ENCODE measurements around the gene LPP. TPM values are rescaled to one million over a fixed set of nuclear protein-coding genes. Genes with fewer than 3 reads are reported as not detected.

Gene LPP
- polyA plus RNA-seq, 2 of the 4 experiments (the other 2 are of a cell fraction), result 11.0 to 30.8 TPM

- Histone ChIP-seq H3K27ac (peak overlapping the region; percentile 82 to 84), H3K9me3 (no peaks in the 10 kb centered on the region), H3K4me2 (peak overlapping the region; percentile 90), H3K4me3 (no peak overlapping the region), H3K4me1 (peaks cover 93% of the 10 kb centered on the region)
- no peak for ATAC-seq
- DNase-seq (ENCODE audit: low read depth in 1 of 2, low spot score in 1 of 2), result no peak
- TF ChIP-seq PBX3 (IDR thresholded peaks at IDR 0.05) (no peak), POLR2A (IDR thresholded peaks at IDR 0.05; ENCODE audit: low read length) (no peak), HES2 (IDR thresholded peaks at IDR 0.05) (no peak), EHF (CRISPR knock-in tag; IDR thresholded peaks at IDR 0.05) (no peak), NR3C1 (IDR thresholded peaks at IDR 0.05) (no peak), HEYL (CRISPR knock-in tag; IDR thresholded peaks at IDR 0.05) (no peak), CHD2 (IDR thresholded peaks at IDR 0.05; ENCODE audit: low read length, partially characterized antibody) (no peak), FOXS1 (CRISPR knock-in tag; IDR thresholded peaks at IDR 0.05) (no peak), GATA3 (IDR thresholded peaks at IDR 0.05; ENCODE audit: borderline replicate concordance) (no peak), ELK1 (IDR thresholded peaks at IDR 0.05; ENCODE audit: low read depth, low read length) (no peak), BHLHE40 (IDR thresholded peaks at IDR 0.05; ENCODE audit: low read depth, low read length) (no peak), ZFP36 (IDR thresholded peaks at IDR 0.05; ENCODE audit: borderline replicate concordance, partially characterized antibody) (no peak)
- CTCF ChIA-PET, result interaction anchor here (0.9 to 1.2 kb wide), 2 partner anchors 524 to 531 kb away, joined by 3 read pairs; no protein-coding TSS in a partner anchor
- 89% methylated on average over 5 of the region's 5 CpGs for WGBS (ENCODE audit: missing lambda C conversion rate)
- no peak for FAIRE-seq
- POLR2A ChIA-PET, result no interaction called here
Measured at GRCh38 chr3:188271226-188271914, 117.4 kb downstream of the LPP start.

- Histone ChIP-seq H3K27ac (peak overlapping the region; percentile 82 to 84), H3K4me2 (peak overlapping the region; percentile 90), H3K9me3 (no peaks in the 10 kb centered on the region), H3K4me3 (no peak overlapping the region), H3K4me1 (peaks cover 82% of the 10 kb centered on the region)
- FAIRE-seq (no peak), ATAC-seq (peak; percentile 77 to 78; a peak in 5 of 6 replicates), DNase-seq (ENCODE audit: low read depth in 1 of 2, low spot score in 1 of 2) (peak in 1 of 2 experiments; percentile 63)
- TF ChIP-seq NPAS2 (CRISPR knock-in tag; IDR thresholded peaks at IDR 0.05; ENCODE audit: borderline replicate concordance) (no peak), FOSL2 (IDR thresholded peaks at IDR 0.05) (no peak), FOSL2 (CRISPR knock-in tag; IDR thresholded peaks at IDR 0.05) (peak; percentile 61)
- CTCF ChIA-PET, result interaction anchor here (0.9 to 1.2 kb wide), 2 partner anchors 525 to 532 kb away, joined by 3 read pairs; no protein-coding TSS in a partner anchor
- 36% methylated on average over 12 of the region's 12 CpGs for WGBS (ENCODE audit: missing lambda C conversion rate)
- POLR2A ChIA-PET, result no interaction called here
Measured at GRCh38 chr3:188272481-188273372, 118.8 kb downstream of the LPP start.

- TF ChIP-seq POLR2AphosphoS2 (conservative IDR thresholded peaks at IDR 0.05; ENCODE audit: low read length), result no peak
- TF ChIP-seq GATA3 (IDR thresholded peaks at IDR 0.05; ENCODE audit: borderline replicate concordance), result no peak
- TF ChIP-seq MYC (IDR thresholded peaks at IDR 0.05; ENCODE audit: borderline replicate concordance, low read length), result no peak
- peak; percentile 58; the same call in 1 of the 2 replicates for TF ChIP-seq HOXB5 (CRISPR knock-in tag; IDR thresholded peaks at IDR 0.05)
- WGBS (ENCODE audit: missing lambda C conversion rate), result 75% methylated on average over 4 of the region's 4 CpGs
- DNase-seq (ENCODE audit: low read depth in 1 of 2, low spot score in 1 of 2), result no peak
- H3K4me1 ChIP-seq, result peaks cover 72% of the 10 kb centered on the region
- H3K4me2 ChIP-seq, result peak overlapping the region; percentile 45
- no peak for ATAC-seq
- peak overlapping the region; percentile 34 to 72; a peak in 5 of 6 replicates for H3K27ac ChIP-seq
- POLR2A ChIA-PET, result no interaction called here
- H3K9me3 ChIP-seq, result no peaks in the 10 kb centered on the region
- no peak for FAIRE-seq
- CTCF ChIA-PET, result interaction anchor here (1.1 to 1.2 kb wide), 3 partner anchors 9 to 533 kb away, joined by 3 read pairs; no protein-coding TSS in a partner anchor
- H3K4me3 ChIP-seq, result no peak overlapping the region
Measured at GRCh38 chr3:188274249-188274915, 120.4 kb downstream of the LPP start.
